ENCODE results near the gene EPAS1. TPM values are rescaled to one million over a fixed set of nuclear protein-coding genes. Genes with fewer than 3 reads are reported as not detected.

Gene EPAS1
- total and polyA plus RNA-seq, 2 of the 13 experiments (the other 11 are each of a cell fraction or from before 2014, with no cell fraction given): 47.1 to 182 TPM

DNA sequence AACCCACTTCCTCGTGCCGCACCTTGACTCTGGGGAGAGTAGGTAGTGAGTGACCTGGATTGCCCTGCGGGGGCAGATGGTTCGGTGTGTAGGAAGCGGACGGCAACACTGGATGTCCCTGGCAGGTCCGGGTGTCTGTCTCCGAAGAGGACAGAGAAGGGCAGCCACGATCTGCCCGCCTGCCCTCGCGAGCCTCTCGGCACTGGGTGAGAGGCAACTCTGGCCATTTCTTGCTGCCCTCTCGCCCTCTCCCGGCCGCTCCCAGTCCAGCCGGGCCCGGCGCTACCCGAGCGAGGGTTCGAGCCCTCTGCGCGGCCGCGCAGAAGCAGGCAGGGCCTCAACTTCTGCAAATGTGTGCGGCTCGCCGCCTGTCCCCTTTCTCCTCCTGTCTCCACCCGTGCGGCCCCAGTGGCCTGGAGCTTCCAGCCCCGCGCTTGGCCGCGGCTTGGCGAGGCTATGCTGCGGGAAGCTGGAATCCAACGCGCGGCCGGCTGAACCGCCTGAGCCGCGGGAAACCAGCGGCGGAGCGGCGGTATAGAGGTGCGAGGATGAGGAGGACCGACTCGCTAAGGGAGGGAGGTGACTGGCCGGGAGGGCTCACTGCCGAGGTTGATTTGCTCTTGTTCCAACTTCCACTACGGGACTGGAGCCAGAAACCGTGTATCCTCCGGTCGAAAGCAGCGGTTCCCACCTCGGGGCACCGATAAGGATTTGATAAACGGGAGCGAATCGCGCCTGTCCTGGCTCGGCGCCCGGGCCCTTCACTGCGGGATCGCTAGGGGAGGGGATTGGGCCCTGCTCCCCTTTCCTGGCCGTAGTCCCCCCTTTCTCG lies 1.5 kb downstream of the EPAS1 start (continued):
- TF ChIP-seq ZNF776 (CRISPR knock-in tag; IDR thresholded peaks at IDR 0.05) (no peak; the same call in 1 of the 2 replicates), JDP2 (CRISPR knock-in tag; IDR thresholded peaks at IDR 0.05; ENCODE audit: borderline replicate concordance) (no peak)

DNA sequence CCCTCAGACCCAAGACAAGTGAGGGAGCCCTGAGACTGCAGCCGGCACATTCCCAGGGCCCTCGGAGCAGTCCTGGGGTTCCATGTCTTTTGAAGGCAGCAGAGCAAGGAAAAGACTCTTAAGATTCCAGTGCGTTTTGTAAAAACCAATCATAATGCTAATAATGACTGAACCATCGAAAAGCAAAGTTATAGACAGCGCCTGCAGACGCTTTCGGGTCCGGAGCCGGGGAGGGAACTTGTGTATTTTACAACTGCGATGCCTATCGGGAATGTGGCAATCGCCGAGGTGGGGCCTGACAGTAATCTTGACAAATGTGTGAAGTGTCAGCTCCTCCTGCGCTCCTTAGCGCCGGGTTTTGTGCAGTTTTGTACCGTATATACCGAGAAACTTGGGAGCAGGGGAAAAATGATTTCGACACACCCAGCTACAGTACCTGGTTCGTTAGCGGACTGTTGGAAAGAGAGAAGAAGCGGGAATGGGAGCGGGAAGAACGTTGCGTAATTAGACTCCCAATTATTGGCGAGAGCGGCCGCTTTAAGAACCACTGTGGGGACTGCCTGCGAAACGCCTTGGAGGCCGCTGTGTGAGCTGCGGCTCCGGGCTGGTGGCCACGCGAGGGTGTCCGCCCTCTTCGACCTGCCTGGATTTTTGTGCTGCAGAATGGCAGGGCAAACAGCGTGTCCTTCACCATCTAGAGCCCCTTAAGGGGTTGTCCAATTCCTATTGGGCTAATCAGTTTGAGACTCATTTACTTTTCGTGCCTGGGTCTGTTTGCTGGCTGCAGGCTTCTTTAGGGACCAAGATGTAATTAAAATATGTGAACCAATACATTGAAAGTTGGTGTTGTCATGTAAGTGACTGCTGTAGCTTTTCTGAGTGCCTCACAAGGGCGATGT lies 2.4 kb downstream of the EPAS1 start:
- Histone ChIP-seq H3K27ac (ENCODE audit: extremely low read length, insufficient read depth, low read length) (peak overlapping the region; percentile 78), H3K9ac (ENCODE audit: insufficient read depth, low read depth, low read length) (peak overlapping the region; percentile 91), H4K20me1 (ENCODE audit: insufficient read depth, low read length) (peaks cover 20% of the 10 kb centered on the region), H3K36me3 (replicated peaks in 1 of 2; ENCODE audit: control insufficient read depth in 1 of 2, insufficient read depth in 2 of 2, low read length in 2 of 2) (peaks cover 0 to 2% of the 10 kb centered on the region in 2 experiments; a peak in 2 of 5 replicates), H3K4me2 (ENCODE audit: low read depth, low read length) (peak overlapping the region; percentile 86), H3K4me1 (ENCODE audit: insufficient read depth, low read length) (peaks cover 58% of the 10 kb centered on the region), H2AFZ (ENCODE audit: low read length) (no peak overlapping the region), H3K27me3 (ENCODE audit: control insufficient read depth in 1 of 2, insufficient read depth in 2 of 2, low read length in 2 of 2) (peaks cover 0 to 8% of the 10 kb centered on the region in 2 experiments; a peak in 1 of 5 replicates), H3K4me3 (replicated peaks in 1 of 3; ENCODE audit: insufficient read depth in 1 of 3, low read depth in 2 of 3, low read length in 3 of 3) (peak overlapping the region; percentile 91 to 98 (median 96)), H3K79me2 (ENCODE audit: insufficient read depth, low read length) (peaks cover 69% of the 10 kb centered on the region), H3K9me3 (ENCODE audit: low read length) (peaks cover under 1% of the 10 kb centered on the region; the same call in 1 of the 2 replicates)
- DNase-seq (ENCODE audit: low spot score) (peak; percentile 58), FAIRE-seq (no peak), ATAC-seq (peak; percentile 12; the same call in 2 of the 3 replicates)
- in situ Hi-C loops (cut with HindIII; ENCODE audit: extremely low pct_ligation_motif_present, low pct_unique_long_range_greater_than_20kb): loop anchor here (5.0 kb wide), 3 partner anchors 63 to 307 kb away; no protein-coding TSS in a partner anchor
- no TSS peak for BruUV-seq (replicated peaks)
- WGBS (ENCODE audit: low lambda C conversion rate): 1% methylated on average over 40 of the region's 40 CpGs
- intact Hi-C loops (cut with micrococcal nuclease; ENCODE audit: unreplicated experiment): loop anchor here (1.0 to 5.0 kb wide), 5 partner anchors 16 to 287 kb away; no protein-coding TSS in a partner anchor
- ChIA-PET POLR2A (interaction anchor here (0.5 to 2.2 kb wide), 8 partner anchors 9 to 239 kb away, joined by 3 to 6 read pairs (median 4); no protein-coding TSS in a partner anchor), CTCF (ENCODE audit: low intra/inter-chr PET ratio, low total read pairs) (interaction anchor here (1.9 kb wide), 1 partner anchor 65 kb away, joined by 10 read pairs; no protein-coding TSS in a partner anchor)
- TF ChIP-seq ZNF572 (CRISPR knock-in tag; IDR thresholded peaks at IDR 0.05) (no peak), TBP (CRISPR knock-in tag; IDR thresholded peaks at IDR 0.05) (no peak), POLR2AphosphoS2 (IDR thresholded peaks at IDR 0.05; ENCODE audit: low read depth, low read length) (no peak), TP53 (CRISPR knock-in tag; conservative IDR thresholded peaks at IDR 0.05) (no peak), SATB2 (CRISPR knock-in tag; IDR thresholded peaks at IDR 0.05) (no peak), PCBP2 (optimal IDR thresholded peaks at IDR 0.05; ENCODE audit: low read depth, low read length, poor library complexity, severe bottlenecking) (no peak), ZNF292 (CRISPR knock-in tag; IDR thresholded peaks at IDR 0.05; ENCODE audit: borderline replicate concordance, low read depth) (no peak), TCF12 (IDR thresholded peaks at IDR 0.05) (no peak), TCF12 (CRISPR knock-in tag; IDR thresholded peaks at IDR 0.05) (no peak), ZNF441 (CRISPR knock-in tag; IDR thresholded peaks at IDR 0.05; ENCODE audit: borderline replicate concordance) (no peak), ZMYM2 (CRISPR knock-in tag; IDR thresholded peaks at IDR 0.05) (no peak), ZNF34 (CRISPR knock-in tag; IDR thresholded peaks at IDR 0.05; ENCODE audit: borderline replicate concordance) (0 out of 2 replicates have a peak, but pooled peaks have one; percentile 64), ZNF777 (CRISPR knock-in tag; IDR thresholded peaks at IDR 0.05) (no peak), CENPX (CRISPR knock-in tag; IDR thresholded peaks at IDR 0.05) (no peak), BORCS8-MEF2B (CRISPR knock-in tag; IDR thresholded peaks at IDR 0.05) (0 out of 2 replicates have a peak, but pooled peaks have one; percentile 11), KLF15 (CRISPR knock-in tag; IDR thresholded peaks at IDR 0.05; ENCODE audit: borderline replicate concordance) (no peak), CCAR2 (optimal IDR thresholded peaks at IDR 0.05; ENCODE audit: low read depth, low read length) (no peak)
- TF ChIP-seq, protein P1, sequence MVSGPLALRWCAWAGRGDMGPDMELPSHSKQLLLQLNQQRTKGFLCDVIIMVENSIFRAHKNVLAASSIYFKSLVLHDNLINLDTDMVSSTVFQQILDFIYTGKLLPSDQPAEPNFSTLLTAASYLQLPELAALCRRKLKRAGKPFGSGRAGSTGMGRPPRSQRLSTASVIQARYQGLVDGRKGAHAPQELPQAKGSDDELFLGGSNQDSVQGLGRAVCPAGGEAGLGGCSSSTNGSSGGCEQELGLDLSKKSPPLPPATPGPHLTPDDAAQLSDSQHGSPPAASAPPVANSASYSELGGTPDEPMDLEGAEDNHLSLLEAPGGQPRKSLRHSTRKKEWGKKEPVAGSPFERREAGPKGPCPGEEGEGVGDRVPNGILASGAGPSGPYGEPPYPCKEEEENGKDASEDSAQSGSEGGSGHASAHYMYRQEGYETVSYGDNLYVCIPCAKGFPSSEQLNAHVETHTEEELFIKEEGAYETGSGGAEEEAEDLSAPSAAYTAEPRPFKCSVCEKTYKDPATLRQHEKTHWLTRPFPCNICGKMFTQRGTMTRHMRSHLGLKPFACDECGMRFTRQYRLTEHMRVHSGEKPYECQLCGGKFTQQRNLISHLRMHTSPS (CRISPR knock-in tag; IDR thresholded peaks at IDR 0.05; ENCODE audit: low read depth): no peak
